A549 (cell line): Measurements from ENCODE around the gene ZNF106.

Source experiments
- CBX2 ChIP-seq: fragments of 200-600 bp; sonication (generic); IDR thresholded peaks from 2 replicates; pipeline ENCODE4 v1.6.1; 2016; ENCODE audit warnings: low read depth, mild to moderate bottlenecking, borderline replicate concordance
- CTCF ChIP-seq: fragments of >200 bp; sonication (Bioruptor Twin); formaldehyde crosslinking; IDR thresholded peaks from 3 replicates; pipeline ENCODE4 v1.5.1; 2016
- JUN ChIP-seq, 2 experiments: fragments of >200 bp; sonication (Bioruptor Twin); formaldehyde crosslinking; IDR thresholded peaks; 2 replicates in 1 of 2; 3 replicates in 1 of 2; pipeline ENCODE4 v1.6.1; 2016 to 2017
- POLR2AphosphoS2 ChIP-seq: conservative IDR thresholded peaks from 2 replicates; pipeline ENCODE4 v1.6.1; 2012; ENCODE audit warnings: low read length, improper control_type of control experiment, inconsistent platforms
- RCOR1 ChIP-seq: fragments of 150-350 bp; IDR thresholded peaks from 2 replicates; pipeline ENCODE4 v1.6.1; 2014; ENCODE audit warnings: antibody characterized with exemption, low read length, low read depth
- REST ChIP-seq: fragments of 200-600 bp; sonication (generic); IDR thresholded peaks from 2 replicates; pipeline ENCODE4 v1.6.1; 2016; ENCODE audit warnings: antibody characterized with exemption, mild to moderate bottlenecking, moderate library complexity

- TF ChIP-seq POLR2AphosphoS2, result no peak
- TF ChIP-seq CTCF, result no peak
- TF ChIP-seq REST, result no peak
- no peak for TF ChIP-seq JUN (IDR thresholded peaks at IDR 0.05)
- no peak for TF ChIP-seq RCOR1
- TF ChIP-seq CBX2, result no peak
These were observed 89.1 kb downstream of the ZNF106 start for GRCh38 chr15:42401544-42402454.
